Motor neuron (in vitro differentiated cells): ENCODE data around the gene PICALM. TPM values are rescaled to one million over a fixed set of nuclear protein-coding genes. Genes with fewer than 3 reads are reported as not detected.
"Not testable (repeated sequence)": the region's sequence is repeated elsewhere in the genome, so short reads cannot be mapped to it uniquely, and the experiment has no call there.

Experiments used
- ATAC-seq, 8 experiments: fragments of 200-7000 bp; cut with Tn5 transposase; replicated peaks in 6 of 8; 2 replicates each; pipeline ENCODE4 v1.8.0; 2021; ENCODE audit warnings: mild to moderate bottlenecking in 8 of 8, moderate library complexity in 8 of 8
- H3K27ac ChIP-seq, 2 donors: fragments of 250-450 bp; sonication (Bioruptor Pico); 2 replicates each; pipeline ENCODE4 v1.9.0; 2021; ENCODE audit warnings: antibody characterized with exemption in 2 of 2, mild to moderate bottlenecking in 2 of 2, moderate library complexity in 1 of 2
- H3K4me1 ChIP-seq, 2 donors: fragments of 250-450 bp; sonication (Bioruptor Pico); replicated peaks in 1 of 2; 2 replicates each; pipeline ENCODE4 v1.6.1; 2021; ENCODE audit warnings: antibody characterized with exemption in 2 of 2, mild to moderate bottlenecking in 2 of 2, moderate library complexity in 1 of 2
- H3K4me3 ChIP-seq, 5 donors: fragments of 250-450 bp; sonication (Bioruptor Pico); 2 replicates each; pipeline ENCODE4 v1.9.0; 2021; ENCODE audit warnings: antibody characterized with exemption in 5 of 5, mild to moderate bottlenecking in 5 of 5, moderate library complexity in 4 of 5
- WGBS, 10 experiments: fragments of 450-650 bp; shearing (Covaris generic); methylation state at CpG; one replicate each; pipeline ENCODE4 v1.0.0; 2022; 5-methylcytosine and 5-hydroxymethylcytosine counted together
- in situ Hi-C, 9 experiments: fragments of 400-800 bp; cut with MboI; loops; one replicate each; pipeline ENCODE4 v1.15.0; 2021; ENCODE audit warnings: low sequenced_read_pairs in 9 of 9, low pct_unique_long_range_greater_than_20kb in 2 of 9; ENCODE audit not compliant: unreplicated experiment in 9 of 9
- total RNA-seq, 8 experiments: library from RNA; unstranded; fragments of 300-600 nt; gene quantifications; 2 replicates each; pipeline versions ENCODE4 v1.2.3 to v1.2.4, GENCODE V29; 2022

The PICALM gene
- total RNA-seq, 8 experiments from 2014 or later: 97.8 to 210 (median 121) TPM

DNA sequence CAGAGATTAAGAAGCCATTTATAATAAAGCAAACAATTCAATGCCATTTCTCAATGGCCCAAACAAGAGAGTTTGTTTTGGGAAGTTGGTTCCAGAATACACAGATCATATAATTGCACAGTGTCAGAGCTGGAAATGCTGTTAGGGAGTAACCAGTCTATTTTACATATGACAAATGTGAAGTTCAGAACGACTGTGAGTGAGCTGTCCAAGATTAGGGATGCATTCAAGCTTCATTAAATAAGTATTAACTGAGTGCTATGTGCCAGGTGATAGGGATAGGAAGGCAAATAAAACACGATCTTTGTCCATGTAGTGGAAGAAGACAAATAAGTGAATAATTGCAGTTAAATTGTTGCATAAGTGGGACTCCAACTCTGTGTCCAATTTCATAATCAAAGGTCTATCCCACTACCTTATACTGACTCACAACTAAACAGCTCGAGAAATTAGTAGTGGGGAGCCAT lies 33.1 kb upstream of the PICALM start:
- no peak overlapping the region for H3K4me3 ChIP-seq
- 0 to 100% (median 51%) methylated on average over 1 to 3 of the region's 3 CpGs; no CpG with 5 or more reads in 2 of the 10 experiments for WGBS, 10 experiments
- ATAC-seq: peak in 3 of 8 experiments; percentile 71 to 100 (median 99)
- no peaks in the 10 kb centered on the region for H3K4me1 ChIP-seq
- in situ Hi-C loops: no loop called here
- H3K27ac ChIP-seq: no peak overlapping the region

DNA sequence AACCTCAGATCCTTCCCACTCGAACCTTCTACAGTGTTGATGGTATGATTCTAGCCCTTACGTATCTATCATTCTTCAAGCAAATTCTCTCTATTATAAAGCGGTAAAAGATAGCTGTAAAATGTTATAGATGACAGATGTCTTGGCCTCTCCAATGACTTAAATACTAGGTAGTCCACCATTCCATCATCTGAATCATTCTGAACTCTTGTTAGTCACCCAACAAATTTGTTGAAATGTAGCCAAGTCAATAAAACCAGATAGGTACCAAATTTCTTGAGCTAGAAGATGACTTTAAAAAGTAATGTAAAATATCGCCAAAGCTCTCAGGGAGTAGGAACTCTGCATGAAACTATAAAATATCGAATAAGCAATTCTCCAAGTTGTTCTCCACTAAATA lies 32.6 kb upstream of the PICALM start:
- no peak overlapping the region for H3K27ac ChIP-seq
- H3K4me1 ChIP-seq: no peaks in the 10 kb centered on the region
- WGBS, 10 experiments: 36 to 100% (median 82%) methylated on average over 2 to 5 of the region's 5 CpGs
- in situ Hi-C loops: no loop called here
- H3K4me3 ChIP-seq: no peak overlapping the region
- ATAC-seq: peak in 2 of 8 experiments; percentile 46 to 49

DNA sequence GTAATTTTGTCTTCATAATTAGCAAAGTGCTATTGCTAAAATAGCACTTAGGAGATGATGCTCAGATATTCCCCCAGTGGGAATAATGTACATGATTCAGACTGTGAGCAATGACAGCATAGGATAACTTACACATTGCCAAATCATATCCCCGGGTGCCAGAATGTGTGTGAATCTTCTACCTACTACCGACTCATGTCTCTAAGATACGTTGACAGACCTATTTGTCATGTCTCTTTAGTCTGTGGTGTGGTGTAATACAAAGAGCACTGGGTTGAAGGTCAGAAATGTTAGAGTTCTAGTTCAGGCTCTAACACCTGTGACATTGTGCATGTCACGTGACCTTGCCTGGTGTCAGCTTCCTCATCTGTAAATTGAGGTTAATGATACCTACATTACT lies 31.0 kb upstream of the PICALM start:
- in situ Hi-C loops: no loop called here

DNA sequence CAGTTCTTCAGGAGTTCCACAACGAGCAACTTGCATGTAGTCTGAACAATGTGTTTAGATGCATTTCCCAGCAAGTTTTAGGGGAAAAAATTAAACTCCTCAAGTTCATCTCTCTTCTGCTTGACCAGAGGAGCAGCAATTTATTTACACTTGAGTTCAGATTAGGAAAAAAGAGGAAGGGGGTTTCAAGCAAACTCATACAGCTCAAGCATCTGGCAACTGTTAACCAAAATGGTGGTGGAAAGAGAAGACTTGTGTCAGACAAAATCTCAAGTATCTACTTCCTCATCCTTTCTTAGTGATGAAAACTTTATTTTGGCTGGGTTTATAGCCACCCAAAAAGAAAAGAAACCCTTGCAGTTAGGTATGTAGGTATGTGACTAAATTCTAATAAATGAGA lies 29.1 kb upstream of the PICALM start:
- in situ Hi-C loops: no loop called here
- 50 to 100% (median 89%) methylated on average over 1 of the region's 1 CpG for WGBS, 10 experiments
- Histone ChIP-seq H3K4me1 (no peaks in the 10 kb centered on the region), H3K4me3 (no peak overlapping the region), H3K27ac (no peak overlapping the region)
- ATAC-seq: no peak

More for the DNA sequence above, 31.0 kb upstream of the PICALM start:
- no peak for ATAC-seq
- WGBS, 10 experiments: 0 to 100% (median 80%) methylated on average over 1 to 4 of the region's 4 CpGs; no CpG with 5 or more reads in 1 of the 10 experiments
- H3K4me1 ChIP-seq: no peaks in the 10 kb centered on the region
- H3K4me3 ChIP-seq: no peak overlapping the region
- H3K27ac ChIP-seq: no peak overlapping the region

DNA sequence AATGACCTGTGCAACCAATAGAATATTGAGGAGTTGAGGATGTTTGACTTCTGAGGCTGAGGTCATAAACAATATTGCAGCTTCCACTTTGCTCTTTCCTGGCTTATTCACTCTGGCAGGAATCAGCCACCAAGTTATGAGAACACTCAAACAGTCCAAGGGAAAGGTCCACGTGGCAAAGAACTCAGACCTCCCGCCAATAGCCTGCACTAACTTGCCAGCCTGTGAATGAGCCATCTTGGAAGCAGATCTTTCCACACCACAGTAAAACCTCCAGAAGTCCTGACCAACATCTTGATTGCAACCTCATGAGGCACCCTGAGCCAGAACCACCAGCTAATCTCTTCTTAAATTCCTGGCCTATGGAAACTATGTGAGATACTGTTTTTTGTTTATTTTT lies 22.7 kb upstream of the PICALM start:
- peak in 1 of 8 experiments; percentile 48 for ATAC-seq
- H3K27ac ChIP-seq: no peak overlapping the region
- H3K4me3 ChIP-seq: no peak overlapping the region
- H3K4me1 ChIP-seq: no peaks in the 10 kb centered on the region
- WGBS, 10 experiments: 10 to 100% (median 25%) methylated on average over 1 to 2 of the region's 2 CpGs; no CpG with 5 or more reads in 5 of the 10 experiments
- in situ Hi-C loops: no loop called here

DNA sequence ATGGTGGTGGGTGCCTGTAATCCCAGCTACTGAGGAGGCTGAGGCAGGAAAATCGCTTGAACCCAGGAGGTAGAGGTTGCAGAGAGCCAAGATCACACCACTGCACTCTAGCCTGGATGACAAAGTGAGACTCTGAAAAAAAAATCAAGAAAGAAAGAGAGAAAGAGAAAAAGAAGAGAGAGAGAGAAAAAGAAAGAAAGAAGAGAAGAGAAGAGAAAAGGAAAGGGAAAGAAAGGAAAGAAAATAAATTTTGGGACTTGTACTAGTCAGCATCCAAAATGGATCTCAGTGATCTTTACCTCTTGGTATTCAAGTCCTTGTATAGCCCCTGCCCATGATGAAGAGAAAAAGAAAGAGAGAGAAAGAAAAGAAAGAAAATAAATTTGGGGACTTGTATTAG lies 22.2 kb upstream of the PICALM start:
- in situ Hi-C loops: no loop called here
- Histone ChIP-seq H3K4me1 (no peaks in the 10 kb centered on the region), H3K4me3 (no peak overlapping the region), H3K27ac (no peak overlapping the region)
- 55 to 100% (median 67%) methylated on average over 1 of the region's 1 CpG; no CpG with 5 or more reads in 1 of the 10 experiments for WGBS, 10 experiments
- ATAC-seq: no peak

DNA sequence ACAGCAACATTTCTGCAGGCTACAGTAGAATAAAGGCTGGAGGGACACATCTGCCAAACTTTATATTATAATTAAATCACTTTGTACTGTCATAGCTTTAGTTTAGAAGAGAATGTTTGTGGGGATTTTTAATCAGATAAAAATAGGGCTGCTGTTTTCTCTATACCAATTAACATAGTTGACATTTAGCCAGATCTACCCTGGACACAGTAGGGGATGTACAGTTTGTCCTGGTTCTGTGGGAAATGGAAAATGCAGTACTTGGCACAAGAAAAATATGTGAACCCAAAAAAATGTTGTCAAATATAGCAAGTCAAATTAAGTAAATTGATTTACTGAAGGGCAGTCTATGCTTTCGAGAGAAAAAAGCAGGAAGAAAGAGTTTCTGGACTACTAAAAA lies 20.8 kb upstream of the PICALM start:
- in situ Hi-C loops: no loop called here
- Histone ChIP-seq H3K27ac (no peak overlapping the region), H3K4me3 (no peak overlapping the region), H3K4me1 (no peaks in the 10 kb centered on the region)
- ATAC-seq: peak in 3 of 8 experiments; percentile 43 to 70 (median 54)
- 0 to 100% (median 75%) methylated on average over 1 of the region's 1 CpG; no CpG with 5 or more reads in 1 of the 10 experiments for WGBS, 10 experiments

DNA sequence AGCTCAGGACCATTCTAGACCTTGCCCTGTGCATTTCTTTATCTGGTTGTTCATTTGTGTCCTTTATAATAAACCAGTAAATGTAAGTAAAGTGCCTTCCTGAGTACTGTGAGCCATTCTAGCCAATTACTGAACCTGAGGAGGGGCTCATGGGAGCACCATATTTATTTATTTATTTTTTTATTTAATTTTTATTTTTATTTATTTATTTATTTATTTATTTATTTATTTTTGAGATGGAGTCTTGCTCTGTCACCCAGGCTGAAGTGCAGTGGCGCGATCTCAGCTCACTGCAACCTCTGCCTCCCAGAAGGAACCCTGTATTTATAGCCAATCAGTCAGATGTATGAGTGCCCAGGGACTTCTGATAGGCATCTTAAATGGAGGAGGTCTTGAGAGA lies 18.8 kb upstream of the PICALM start:
- H3K4me3 ChIP-seq, in situ Hi-C loops, H3K4me1 ChIP-seq, ATAC-seq, H3K27ac ChIP-seq: not testable (repeated sequence)
- 96 to 100% (median 100%) methylated on average over 2 of the region's 2 CpGs; no CpG with 5 or more reads in 5 of the 10 experiments for WGBS, 10 experiments

DNA sequence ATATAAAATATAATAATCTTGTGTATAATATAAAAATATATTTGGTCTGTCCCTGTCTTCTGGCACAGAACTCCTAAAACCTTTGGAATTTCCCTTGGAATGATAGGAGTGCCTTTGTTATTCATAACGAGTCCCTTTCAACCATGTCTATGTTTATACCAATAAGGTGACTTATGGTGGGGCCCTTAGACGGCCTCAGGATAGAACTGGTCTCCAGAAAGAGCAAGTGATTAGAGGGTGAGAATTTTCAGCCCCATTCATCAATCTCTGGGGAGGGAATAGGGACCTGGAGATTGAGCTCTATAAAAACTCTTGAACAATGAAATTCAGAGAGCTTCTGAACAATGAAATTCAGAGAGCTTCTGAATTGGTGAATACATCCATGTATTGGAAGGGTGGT lies 18.4 kb upstream of the PICALM start:
- ATAC-seq: no peak
- Histone ChIP-seq H3K27ac (no peak overlapping the region), H3K4me1 (no peaks in the 10 kb centered on the region), H3K4me3 (no peak overlapping the region)
- in situ Hi-C loops: no loop called here
- 0 to 100% (median 80%) methylated on average over 1 to 2 of the region's 2 CpGs; no CpG with 5 or more reads in 3 of the 10 experiments for WGBS, 10 experiments

DNA sequence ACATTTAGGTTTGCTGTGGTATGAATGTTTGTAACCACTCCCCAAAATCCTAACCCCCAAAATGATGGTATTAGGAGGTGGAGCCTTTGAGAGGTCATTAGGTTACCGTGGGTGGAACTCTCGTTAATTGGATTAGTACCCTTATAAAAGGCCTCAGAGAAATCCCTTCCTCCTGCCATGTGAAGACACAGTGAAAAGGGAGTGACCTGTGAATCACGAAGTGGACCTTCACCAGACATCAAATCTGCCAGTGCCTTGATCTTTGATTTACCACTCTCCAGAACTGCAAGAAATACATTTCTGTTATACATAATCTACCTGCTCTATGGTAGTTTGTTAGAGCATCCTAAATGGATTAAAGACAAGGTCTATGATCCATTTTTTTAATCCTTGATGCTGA lies 12.6 kb upstream of the PICALM start:
- in situ Hi-C loops: no loop called here
- no peak for ATAC-seq
- no peaks in the 10 kb centered on the region for H3K4me1 ChIP-seq
- 41 to 94% (median 74%) methylated on average over 2 to 3 of the region's 3 CpGs; no CpG with 5 or more reads in 3 of the 10 experiments for WGBS, 10 experiments
- no peak overlapping the region for H3K4me3 ChIP-seq
- H3K27ac ChIP-seq: no peak overlapping the region

DNA sequence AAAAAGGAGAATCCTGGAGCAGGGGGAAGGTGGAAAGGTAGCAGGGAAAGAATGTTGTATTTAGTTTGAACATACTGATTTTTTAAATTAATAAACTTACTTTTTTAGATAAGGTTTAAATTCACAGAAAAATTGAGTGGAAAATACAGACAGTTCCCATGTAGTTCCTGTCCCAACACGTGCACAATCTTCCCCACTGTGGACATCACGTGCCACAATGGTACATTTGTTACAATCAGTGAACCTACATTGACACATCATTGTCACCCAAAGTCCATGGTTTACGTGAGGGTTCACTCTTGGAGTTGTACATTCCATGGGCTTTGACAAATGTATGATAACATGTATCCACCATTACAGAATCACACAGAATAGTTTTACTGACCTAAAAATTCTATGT lies 10.5 kb upstream of the PICALM start:
- 53 to 100% (median 87%) methylated on average over 1 to 3 of the region's 3 CpGs; no CpG with 5 or more reads in 1 of the 10 experiments for WGBS, 10 experiments

DNA sequence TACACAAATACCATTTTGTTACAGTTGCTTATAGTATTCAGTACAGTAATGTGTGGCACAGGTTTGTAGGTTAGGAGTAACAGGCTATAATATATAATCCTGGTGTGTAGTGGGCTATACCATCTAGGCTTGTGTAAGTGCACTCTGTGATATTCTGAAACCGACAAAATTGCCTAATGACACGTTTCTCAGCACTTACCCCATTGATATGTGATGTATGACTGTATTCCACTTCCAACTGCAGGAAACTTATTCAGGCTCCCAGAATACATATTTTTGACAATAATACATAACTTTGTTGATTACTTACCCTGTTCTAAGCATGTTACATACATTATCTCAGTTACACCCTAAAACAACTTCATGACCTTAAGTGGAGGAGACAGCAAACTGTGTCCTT lies 5.1 kb upstream of the PICALM start:
- in situ Hi-C loops: no loop called here
- 69 to 100% (median 86%) methylated on average over 1 to 2 of the region's 2 CpGs; no CpG with 5 or more reads in 3 of the 10 experiments for WGBS, 10 experiments
- ATAC-seq: no peak
- Histone ChIP-seq H3K4me3 (no peak overlapping the region), H3K4me1 (peaks cover 6 to 7% of the 10 kb centered on the region in 2 donors), H3K27ac (no peak overlapping the region)

More for the DNA sequence above, 10.5 kb upstream of the PICALM start:
- H3K27ac ChIP-seq: no peak overlapping the region
- in situ Hi-C loops: no loop called here
- H3K4me1 ChIP-seq: no peaks in the 10 kb centered on the region
- H3K4me3 ChIP-seq: no peak overlapping the region
- no peak for ATAC-seq

DNA sequence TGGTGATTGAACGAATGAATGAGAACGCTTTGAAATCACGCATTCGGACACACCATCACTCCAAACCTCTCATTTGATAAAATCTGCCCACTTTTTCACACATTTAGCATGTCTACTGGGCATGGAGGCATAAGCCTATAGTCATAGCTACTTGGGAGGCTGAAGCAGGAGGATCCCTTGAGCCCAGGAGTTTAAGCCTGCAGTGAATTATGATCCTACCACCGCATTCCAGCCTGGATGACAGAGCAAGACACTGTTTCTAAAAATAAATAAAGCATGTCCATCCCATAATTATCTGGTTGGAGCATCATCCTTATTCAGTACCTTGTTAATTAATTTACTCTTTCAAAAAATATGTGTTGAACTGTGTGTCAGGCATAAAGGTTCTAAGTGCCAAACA lies 3.3 kb upstream of the PICALM start:
- no peak overlapping the region for H3K27ac ChIP-seq
- in situ Hi-C loops: no loop called here
- no peak for ATAC-seq
- 67 to 100% (median 97%) methylated on average over 1 to 5 of the region's 5 CpGs; no CpG with 5 or more reads in 3 of the 10 experiments for WGBS, 10 experiments
- H3K4me3 ChIP-seq: no peak overlapping the region
- H3K4me1 ChIP-seq: peaks cover 6 to 7% of the 10 kb centered on the region in 2 donors
